Measurements from ENCODE around the gene SLC45A2.
"Not testable (repeated sequence)": the region's sequence is repeated elsewhere in the genome, so short reads cannot be mapped to it uniquely, and the experiment has no call there.

The SLC45A2 gene

GRCh38 chr5:33968211-33969005, 16.1 kb downstream of the SLC45A2 start:
- Mint-ChIP-seq H3K27ac (no peak overlapping the region), H3K9me3 (no peaks in the 10 kb centered on the region), H3K4me1 (ENCODE audit: low read depth) (peaks cover 16% of the 10 kb centered on the region), H3K27me3 (ENCODE audit: low read depth) (no peaks in the 10 kb centered on the region), H3K4me3 (no peak overlapping the region), H3K36me3 (ENCODE audit: low read depth) (no peaks in the 10 kb centered on the region)

DNA sequence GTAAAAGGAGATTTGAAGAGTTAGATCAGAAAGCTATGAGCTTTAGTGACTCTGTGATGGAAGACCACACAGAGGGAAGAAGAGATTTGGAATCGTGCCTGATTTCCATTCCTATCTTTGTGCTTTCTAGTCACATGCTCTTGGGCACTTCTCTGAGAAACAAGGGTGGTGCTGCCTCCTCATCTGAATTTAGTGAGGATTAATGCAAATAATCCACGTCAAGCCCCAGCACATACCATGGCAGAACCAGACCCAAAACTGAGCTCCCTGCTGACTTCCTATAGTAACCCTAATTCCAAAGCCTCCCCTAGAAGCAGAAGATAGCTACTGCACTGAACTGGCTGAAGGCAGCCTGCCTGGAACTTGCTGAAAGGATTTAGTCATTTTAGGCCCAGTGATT, 17.7 kb downstream of the SLC45A2 start:
- no peak overlapping the region for H3K27ac Mint-ChIP-seq
- no peak overlapping the region for H3K4me3 Mint-ChIP-seq
- peaks cover 7% of the 10 kb centered on the region for H3K4me1 Mint-ChIP-seq (ENCODE audit: low read depth)
- H3K36me3 Mint-ChIP-seq (ENCODE audit: low read depth): no peaks in the 10 kb centered on the region
- H3K27me3 Mint-ChIP-seq (ENCODE audit: low read depth): peaks cover 3% of the 10 kb centered on the region
- H3K9me3 Mint-ChIP-seq: no peaks in the 10 kb centered on the region

- Mint-ChIP-seq H3K27ac (no peak overlapping the region), H3K36me3 (ENCODE audit: low read depth) (no peaks in the 10 kb centered on the region), H3K9me3 (no peaks in the 10 kb centered on the region), H3K27me3 (ENCODE audit: low read depth) (peaks cover 16% of the 10 kb centered on the region), H3K4me1 (ENCODE audit: low read depth) (peaks cover 7% of the 10 kb centered on the region), H3K4me3 (no peak overlapping the region)
Observed at GRCh38 chr5:33964132-33964700, 20.3 kb downstream of the SLC45A2 start.

- Mint-ChIP-seq H3K4me1 (ENCODE audit: low read depth) (no peaks in the 10 kb centered on the region), H3K4me3 (no peak overlapping the region), H3K36me3 (ENCODE audit: low read depth) (no peaks in the 10 kb centered on the region), H3K27ac (no peak overlapping the region), H3K27me3 (ENCODE audit: low read depth) (peaks cover 29% of the 10 kb centered on the region), H3K9me3 (peaks cover 4% of the 10 kb centered on the region)
Observed at GRCh38 chr5:33958176-33958575, 26.3 kb downstream of the SLC45A2 start.

DNA sequence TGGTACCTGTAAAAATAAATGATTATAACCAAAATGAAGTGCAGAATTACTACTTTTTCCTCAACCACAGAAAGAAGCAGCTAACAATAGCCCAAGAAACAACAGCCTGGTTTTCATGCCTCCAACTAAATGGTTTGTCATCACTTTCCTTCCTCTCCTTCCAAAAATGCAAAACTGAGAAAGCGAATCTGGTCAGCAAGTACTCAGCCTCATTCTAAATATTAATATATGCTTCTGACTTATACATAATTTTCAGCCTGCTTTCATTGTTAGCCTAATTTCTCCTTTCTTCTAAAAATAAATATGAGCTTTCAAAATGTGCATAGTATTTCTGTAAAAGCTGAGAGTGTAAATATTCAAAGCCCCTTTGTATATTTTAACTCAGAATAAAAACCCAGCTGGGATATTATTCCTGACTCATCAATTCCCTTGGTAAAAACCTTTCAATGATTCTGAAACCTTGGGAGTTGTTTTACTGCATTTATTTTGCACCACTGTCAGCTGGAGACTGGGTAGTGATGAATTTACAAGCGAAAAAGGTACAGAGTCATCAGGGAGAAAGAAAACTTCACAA, 26.8 kb downstream of the SLC45A2 start:
- Mint-ChIP-seq H3K36me3 (ENCODE audit: low read depth) (no peaks in the 10 kb centered on the region), H3K4me1 (ENCODE audit: low read depth) (no peaks in the 10 kb centered on the region), H3K9me3 (peaks cover 4% of the 10 kb centered on the region), H3K27ac (no peak overlapping the region), H3K27me3 (ENCODE audit: low read depth) (peaks cover 29% of the 10 kb centered on the region), H3K4me3 (no peak overlapping the region)

- H3K9me3 Mint-ChIP-seq; H3K27ac Mint-ChIP-seq; H3K36me3 Mint-ChIP-seq (ENCODE audit: low read depth); H3K27me3 Mint-ChIP-seq (ENCODE audit: low read depth); H3K4me3 Mint-ChIP-seq; H3K4me1 Mint-ChIP-seq (ENCODE audit: low read depth): not testable (repeated sequence)
Observed at GRCh38 chr5:33952175-33952574, 32.3 kb downstream of the SLC45A2 start.

- Mint-ChIP-seq H3K9me3 (no peaks in the 10 kb centered on the region), H3K4me3 (no peak overlapping the region), H3K4me1 (ENCODE audit: low read depth) (no peaks in the 10 kb centered on the region), H3K27me3 (ENCODE audit: low read depth) (peaks cover 33% of the 10 kb centered on the region), H3K27ac (no peak overlapping the region), H3K36me3 (ENCODE audit: low read depth) (no peaks in the 10 kb centered on the region)
Observed at GRCh38 chr5:33944543-33945132, 39.9 kb downstream of the SLC45A2 start.

GRCh38 chr5:33941090-33941489, 43.4 kb downstream of the SLC45A2 start:
- no peaks in the 10 kb centered on the region for H3K9me3 Mint-ChIP-seq
- peaks cover 58% of the 10 kb centered on the region for H3K27me3 Mint-ChIP-seq (ENCODE audit: low read depth)
- H3K27ac Mint-ChIP-seq: no peak overlapping the region
- H3K4me1 Mint-ChIP-seq (ENCODE audit: low read depth): no peaks in the 10 kb centered on the region
- no peaks in the 10 kb centered on the region for H3K36me3 Mint-ChIP-seq (ENCODE audit: low read depth)
- no peak overlapping the region for H3K4me3 Mint-ChIP-seq

- Mint-ChIP-seq H3K27me3 (ENCODE audit: low read depth) (peaks cover 68% of the 10 kb centered on the region), H3K27ac (no peak overlapping the region), H3K4me1 (ENCODE audit: low read depth) (no peaks in the 10 kb centered on the region), H3K9me3 (no peaks in the 10 kb centered on the region), H3K36me3 (ENCODE audit: low read depth) (no peaks in the 10 kb centered on the region), H3K4me3 (no peak overlapping the region)
Observed at GRCh38 chr5:33939556-33940262, 44.8 kb downstream of the SLC45A2 start.

GRCh38 chr5:33938881-33939280, 45.6 kb downstream of the SLC45A2 start:
- Mint-ChIP-seq H3K27ac (no peak overlapping the region), H3K9me3 (no peaks in the 10 kb centered on the region), H3K4me3 (no peak overlapping the region), H3K36me3 (ENCODE audit: low read depth) (no peaks in the 10 kb centered on the region), H3K27me3 (ENCODE audit: low read depth) (peaks cover 74% of the 10 kb centered on the region), H3K4me1 (ENCODE audit: low read depth) (no peaks in the 10 kb centered on the region)

GRCh38 chr5:33938507-33938796, 46.0 kb downstream of the SLC45A2 start:
- no peaks in the 10 kb centered on the region for H3K4me1 Mint-ChIP-seq (ENCODE audit: low read depth)
- H3K27me3 Mint-ChIP-seq (ENCODE audit: low read depth): peaks cover 74% of the 10 kb centered on the region
- no peaks in the 10 kb centered on the region for H3K9me3 Mint-ChIP-seq
- H3K36me3 Mint-ChIP-seq (ENCODE audit: low read depth): no peaks in the 10 kb centered on the region
- H3K27ac Mint-ChIP-seq: no peak overlapping the region
- H3K4me3 Mint-ChIP-seq: no peak overlapping the region

GRCh38 chr5:33937707-33938506, 46.6 kb downstream of the SLC45A2 start:
- Mint-ChIP-seq H3K4me1 (ENCODE audit: low read depth) (no peaks in the 10 kb centered on the region), H3K36me3 (ENCODE audit: low read depth) (no peaks in the 10 kb centered on the region), H3K4me3 (no peak overlapping the region), H3K27ac (no peak overlapping the region), H3K27me3 (ENCODE audit: low read depth) (peaks cover 74% of the 10 kb centered on the region), H3K9me3 (no peaks in the 10 kb centered on the region)

- Mint-ChIP-seq H3K4me3 (no peak overlapping the region), H3K4me1 (ENCODE audit: low read depth) (no peaks in the 10 kb centered on the region)
Observed at GRCh38 chr5:33937017-33937706, 47.3 kb downstream of the SLC45A2 start.

More at GRCh38 chr5:33937017-33937706, 47.3 kb downstream of the SLC45A2 start:
- Mint-ChIP-seq H3K27me3 (ENCODE audit: low read depth) (peaks cover 71% of the 10 kb centered on the region), H3K27ac (no peak overlapping the region), H3K36me3 (ENCODE audit: low read depth) (no peaks in the 10 kb centered on the region), H3K9me3 (no peaks in the 10 kb centered on the region)
